MCF 10A (cell line): ENCODE results near the gene TSFM. TPM values are rescaled to one million over a fixed set of nuclear protein-coding genes. Genes with fewer than 3 reads are reported as not detected.
A peak's percentile ranks its signal among the peaks of the same experiment; 100 is the strongest.

Experiments
- BruUV-seq: library from RNA; stranded (reverse); fragments of 400-500 nt; replicated peaks from 2 replicates; lab custom pipeline; 2021; lab: Mats Ljungman, UMichigan
- CTCF ChIA-PET: fragments of 300-600 bp; sonication (Branson Sonifier 250); formaldehyde crosslinking; extraction: SDS; loops from one replicate; lab custom pipeline; 2021; ENCODE audit warnings: antibody characterized with exemption, inconsistent platforms; lab: Yijun Ruan, JAX
- POLR2A ChIA-PET: fragments of 300-600, 350-650 bp; sonication (Branson Sonifier 250); formaldehyde crosslinking; extraction: SDS; loops from one replicate; lab custom pipeline; 2020; ENCODE audit warnings: antibody characterized with exemption, inconsistent platforms; lab: Yijun Ruan, JAX
- DNase-seq: peaks from one replicate; pipeline ENCODE4 v3.0.0-alpha.2; 2018; ENCODE audit not compliant: unreplicated experiment
- H3K27ac Mint-ChIP-seq: one replicate; pipeline ENCODE4 v1.8.0; 2022; ENCODE audit warnings: mild to moderate bottlenecking, low read depth, mixed read lengths; ENCODE audit not compliant: unreplicated experiment
- H3K27me3 Mint-ChIP-seq: one replicate; pipeline ENCODE4 v1.8.0; 2022; ENCODE audit warnings: mixed read lengths; ENCODE audit not compliant: insufficient read depth, unreplicated experiment
- H3K36me3 Mint-ChIP-seq: one replicate; pipeline ENCODE4 v1.8.0; 2022; ENCODE audit warnings: mild to moderate bottlenecking, moderate library complexity, mixed read lengths; ENCODE audit not compliant: insufficient read depth, unreplicated experiment
- H3K4me1 Mint-ChIP-seq: one replicate; pipeline ENCODE4 v1.8.0; 2022; ENCODE audit warnings: mixed read lengths; ENCODE audit not compliant: insufficient read depth, unreplicated experiment
- H3K4me3 Mint-ChIP-seq: one replicate; pipeline ENCODE4 v1.8.0; 2022; ENCODE audit warnings: mild to moderate bottlenecking, moderate library complexity, mixed read lengths; ENCODE audit not compliant: unreplicated experiment
- H3K9me3 Mint-ChIP-seq: one replicate; pipeline ENCODE4 v1.8.0; 2022; ENCODE audit warnings: mixed read lengths; ENCODE audit not compliant: unreplicated experiment
- CTCF ChIP-seq: fragments of 200-600 bp; IDR thresholded peaks from one replicate; pipeline ENCODE4 v1.8.0; 2022; ENCODE audit warnings: antibody characterized with exemption, mild to moderate bottlenecking; ENCODE audit not compliant: unreplicated experiment
- intact Hi-C: fragments of 100-400 bp; cut with micrococcal nuclease; formaldehyde crosslinking; loops from 2 replicates; pipeline ENCODE4 v1.14.1; 2022
- total RNA-seq: library from RNA; stranded (reverse); gene quantifications from 2 replicates; pipeline ENCODE4 v1.2.3, GENCODE V29; 2022

Gene TSFM
- total RNA-seq, 1 experiment from 2014 or later = 32.6 TPM

- peaks cover 41% of the 10 kb centered on the region for H3K4me1 Mint-ChIP-seq
- H3K27me3 Mint-ChIP-seq = no peaks in the 10 kb centered on the region
- no TSS peak for BruUV-seq
- H3K27ac Mint-ChIP-seq = no peak overlapping the region
- H3K4me3 Mint-ChIP-seq = no peak overlapping the region
- no peak for DNase-seq
- POLR2A ChIA-PET = interaction anchor here (0.8 to 2.5 kb wide), 6 partner anchors 12 to 244 kb away, joined by 3 to 26 read pairs (median 5); partner anchors contain the start of genes MARCHF9, MBD6, TSFM and TSPAN31
- CTCF ChIA-PET = interaction anchor here (0.7 to 2.9 kb wide), 6 partner anchors 8 to 334 kb away, joined by 3 to 12 read pairs (median 4); partner anchors contain the start of gene TSFM
- intact Hi-C loops = no loop called here
- H3K9me3 Mint-ChIP-seq = no peaks in the 10 kb centered on the region
- H3K36me3 Mint-ChIP-seq = peaks cover 18% of the 10 kb centered on the region
- no peak for TF ChIP-seq CTCF
These were observed 14.7 kb upstream of the TSFM start for GRCh38 chr12:57767876-57768275.

GRCh38 chr12:57769594-57769993 is 13.0 kb upstream of the TSFM start:
- Mint-ChIP-seq H3K4me1 (peaks cover 33% of the 10 kb centered on the region), H3K36me3 (peaks cover 7% of the 10 kb centered on the region), H3K27me3 (no peaks in the 10 kb centered on the region), H3K27ac (no peak overlapping the region), H3K4me3 (no peak overlapping the region), H3K9me3 (no peaks in the 10 kb centered on the region)
- no TSS peak for BruUV-seq
- ChIA-PET CTCF (interaction anchor here (1.0 kb wide), 1 partner anchor 137 kb away, joined by 3 read pairs; the partner anchor contains the start of gene B4GALNT1), POLR2A (no interaction called here)
- TF ChIP-seq CTCF = no peak
- intact Hi-C loops = no loop called here
- DNase-seq = no peak

GRCh38 chr12:57770734-57771133 is 11.9 kb upstream of the TSFM start:
- no peak for TF ChIP-seq CTCF
- BruUV-seq = no TSS peak
- H3K9me3 Mint-ChIP-seq = no peaks in the 10 kb centered on the region
- no peak for DNase-seq
- ChIA-PET CTCF (interaction anchor here (0.5 to 1.3 kb wide), 4 partner anchors 8 to 308 kb away, joined by 3 to 4 read pairs (median 3); partner anchors contain the start of gene B4GALNT1), POLR2A (interaction anchor here (0.6 kb wide), 1 partner anchor 77 kb away, joined by 4 read pairs; the partner anchor contains the start of gene OS9)
- peaks cover 35% of the 10 kb centered on the region for H3K4me1 Mint-ChIP-seq
- no peaks in the 10 kb centered on the region for H3K27me3 Mint-ChIP-seq
- intact Hi-C loops = no loop called here
- H3K27ac Mint-ChIP-seq = peak overlapping the region; percentile 100
- peaks cover 11% of the 10 kb centered on the region for H3K36me3 Mint-ChIP-seq
- H3K4me3 Mint-ChIP-seq = peak overlapping the region; percentile 99

- CTCF ChIA-PET = interaction anchor here (0.5 to 1.7 kb wide), 6 partner anchors 9 to 309 kb away, joined by 3 to 6 read pairs (median 4); partner anchors contain the start of gene TSFM
- peak overlapping the region; percentile 99 for H3K4me3 Mint-ChIP-seq
- H3K27me3 Mint-ChIP-seq = no peaks in the 10 kb centered on the region
- POLR2A ChIA-PET = interaction anchor here (0.6 to 3.4 kb wide), 9 partner anchors 11 to 169 kb away, joined by 3 to 39 read pairs (median 5); partner anchors contain the start of genes CDK4, OS9 and TSFM
- H3K4me1 Mint-ChIP-seq = peaks cover 39% of the 10 kb centered on the region
- H3K36me3 Mint-ChIP-seq = peaks cover 13% of the 10 kb centered on the region
- TSS peak; percentile 63 for BruUV-seq
- intact Hi-C loops = no loop called here
- peak overlapping the region; percentile 100 for H3K27ac Mint-ChIP-seq
- TF ChIP-seq CTCF = no peak
- DNase-seq = peak; percentile 95
- H3K9me3 Mint-ChIP-seq = no peaks in the 10 kb centered on the region
These were observed 11.2 kb upstream of the TSFM start for GRCh38 chr12:57771236-57771872.
